ENCODE results near the gene ANKRD13A. TPM values are rescaled to one million over a fixed set of nuclear protein-coding genes. Genes with fewer than 3 reads are reported as not detected.
"Not testable (repeated sequence)": the region's sequence is repeated elsewhere in the genome, so short reads cannot be mapped to it uniquely, and the experiment has no call there.

The ANKRD13A gene
- total RNA-seq, 4 donors from 2014 or later: 96.1 to 189 (median 115) TPM

- in situ Hi-C loops (cut with MboI; ENCODE audit: low pct_ligation_motif_present in 1 of 4, low pct_unique_long_range_greater_than_20kb in 1 of 4, low sequenced_read_pairs in 3 of 4) (no loop called here), intact Hi-C loops (cut with DNase I; ENCODE audit: low total_unique reads) (no loop called here)
- peak within 1 kb of the TSS; percentile 83 to 92 (median 86) for H3K27ac ChIP-seq
- H3K4me1 ChIP-seq: peaks cover 9 to 25% (median 14%) of the 10 kb centered on the region in 4 donors
- DNase-seq: peak; percentile 95
- H3K9me3 ChIP-seq: no peaks in the 10 kb centered on the region
- peak within 1 kb of the TSS; percentile 64 to 88 (median 80) for H3K4me3 ChIP-seq
- 3 to 55% methylated on average over 1 to 30 of the region's 47 CpGs for WGBS, 2 donors (ENCODE audit: low coverage in 1 of 2)
- no peaks in the 10 kb centered on the region for H3K36me3 ChIP-seq
- TF ChIP-seq POLR2AphosphoS5 (IDR thresholded peaks at IDR 0.05): peak; percentile 81 to 88 (median 82)
- TF ChIP-seq EP300 (IDR thresholded peaks at IDR 0.05; ENCODE audit: low read depth): no peak
- peak in 1 of 5 experiments; percentile 18 for TF ChIP-seq CTCF (IDR thresholded peaks at IDR 0.05)
- TF ChIP-seq POLR2A (IDR thresholded peaks at IDR 0.05): peak; percentile 67
- H3K27me3 ChIP-seq: no peaks in the 10 kb centered on the region
Measured at GRCh38 chr12:110048242-110049027, 49.2 kb downstream of the ANKRD13A start, which contains the start of gene C12orf76. Gene C12orf76, minus strand, starts transcription at chr12:110048522. Its CDS starts 27 bp downstream, at chr12:110048495.

GRCh38 chr12:110049034-110049433 lies 49.8 kb downstream of the ANKRD13A start:
- H3K27me3 ChIP-seq; intact Hi-C loops (cut with DNase I; ENCODE audit: low total_unique reads); H3K36me3 ChIP-seq; H3K9me3 ChIP-seq; in situ Hi-C loops (cut with MboI; ENCODE audit: low pct_ligation_motif_present in 1 of 4, low pct_unique_long_range_greater_than_20kb in 1 of 4, low sequenced_read_pairs in 3 of 4): not testable (repeated sequence)
- WGBS, 2 donors (ENCODE audit: low coverage in 1 of 2): 91 to 94% methylated on average over 3 to 11 of the region's 11 CpGs
- H3K4me3 ChIP-seq: peak overlapping the region in 2 of 4 donors; percentile 79 to 82
- H3K27ac ChIP-seq: peak overlapping the region; percentile 83 to 92 (median 86)
- H3K4me1 ChIP-seq: peaks cover 9 to 23% (median 14%) of the 10 kb centered on the region in 4 donors
- peak; percentile 44 for DNase-seq

- H3K36me3 ChIP-seq; in situ Hi-C loops (cut with MboI; ENCODE audit: low pct_ligation_motif_present in 1 of 4, low pct_unique_long_range_greater_than_20kb in 1 of 4, low sequenced_read_pairs in 3 of 4); DNase-seq; H3K9me3 ChIP-seq; H3K27me3 ChIP-seq; H3K27ac ChIP-seq; intact Hi-C loops (cut with DNase I; ENCODE audit: low total_unique reads); H3K4me3 ChIP-seq: not testable (repeated sequence)
- 88 to 100% methylated on average over 1 to 9 of the region's 9 CpGs for WGBS, 2 donors (ENCODE audit: low coverage in 1 of 2)
- peaks cover 9 to 23% (median 14%) of the 10 kb centered on the region in 4 donors for H3K4me1 ChIP-seq
Measured at GRCh38 chr12:110049666-110050065, 50.4 kb downstream of the ANKRD13A start.

- Histone ChIP-seq H3K4me1 (peaks cover 9 to 23% (median 14%) of the 10 kb centered on the region in 4 donors), H3K27ac (no peak overlapping the region), H3K4me3 (no peak overlapping the region), H3K27me3 (no peaks in the 10 kb centered on the region), H3K36me3 (no peaks in the 10 kb centered on the region), H3K9me3 (no peaks in the 10 kb centered on the region)
- no peak for DNase-seq
- TF ChIP-seq POLR2A (IDR thresholded peaks at IDR 0.05) (no peak), EP300 (IDR thresholded peaks at IDR 0.05; ENCODE audit: low read depth) (no peak)
- in situ Hi-C loops (cut with MboI; ENCODE audit: low pct_ligation_motif_present in 1 of 4, low pct_unique_long_range_greater_than_20kb in 1 of 4, low sequenced_read_pairs in 3 of 4) (no loop called here), intact Hi-C loops (cut with DNase I; ENCODE audit: low total_unique reads) (no loop called here)
- 84% methylated on average over 6 of the region's 6 CpGs; no CpG with 5 or more reads in 1 of the 2 donors for WGBS, 2 donors (ENCODE audit: low coverage in 1 of 2)
Measured at GRCh38 chr12:110050927-110051326, 51.7 kb downstream of the ANKRD13A start.

- in situ Hi-C loops (cut with MboI; ENCODE audit: low pct_ligation_motif_present in 1 of 4, low pct_unique_long_range_greater_than_20kb in 1 of 4, low sequenced_read_pairs in 3 of 4); H3K9me3 ChIP-seq; H3K27ac ChIP-seq; H3K4me1 ChIP-seq; DNase-seq; H3K4me3 ChIP-seq; H3K36me3 ChIP-seq; intact Hi-C loops (cut with DNase I; ENCODE audit: low total_unique reads); H3K27me3 ChIP-seq: not testable (repeated sequence)
- WGBS, 2 donors (ENCODE audit: low coverage in 1 of 2): 56 to 65% methylated on average over 3 to 11 of the region's 11 CpGs
Measured at GRCh38 chr12:110055375-110056352, 56.4 kb downstream of the ANKRD13A start.

GRCh38 chr12:110056643-110057042 lies 57.4 kb downstream of the ANKRD13A start:
- intact Hi-C loops (cut with DNase I; ENCODE audit: low total_unique reads); H3K9me3 ChIP-seq; DNase-seq; H3K36me3 ChIP-seq; H3K27me3 ChIP-seq; H3K4me1 ChIP-seq; H3K4me3 ChIP-seq; in situ Hi-C loops (cut with MboI; ENCODE audit: low pct_ligation_motif_present in 1 of 4, low pct_unique_long_range_greater_than_20kb in 1 of 4, low sequenced_read_pairs in 3 of 4); H3K27ac ChIP-seq: not testable (repeated sequence)
- 80 to 85% methylated on average over 1 to 3 of the region's 3 CpGs for WGBS, 2 donors (ENCODE audit: low coverage in 1 of 2)

Measured in transverse colon (tissue), 4 donors.